ENCODE data around the gene CARD11.

CARD11 gene

DNA sequence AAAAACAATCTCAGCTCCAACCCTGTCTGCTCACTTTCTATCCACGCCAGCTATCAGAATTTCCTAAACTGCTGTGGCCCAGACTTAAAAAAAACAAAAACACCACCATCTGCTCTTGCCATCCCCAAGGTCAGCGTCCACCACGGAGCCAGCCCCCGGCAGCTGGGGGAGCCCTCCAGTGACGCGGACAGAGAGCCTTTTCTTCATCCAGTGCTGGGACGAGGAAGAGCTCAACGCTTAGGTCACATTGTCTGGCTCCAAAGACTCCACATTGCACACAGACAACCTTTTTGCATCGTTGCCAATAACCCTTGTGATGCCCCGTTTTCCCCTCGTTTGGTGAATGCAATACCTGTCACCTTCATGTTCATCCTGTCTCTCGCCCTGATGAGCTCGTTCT is 132.2 kb downstream of the CARD11 start:
- no peaks in the 10 kb centered on the region for H3K36me3 ChIP-seq
- no peaks in the 10 kb centered on the region for H3K9me3 ChIP-seq
- no peak overlapping the region for H3K4me3 ChIP-seq (ENCODE audit: low read depth, low read length)
- no peaks in the 10 kb centered on the region for H3K4me1 ChIP-seq
- TF ChIP-seq, protein P1, sequence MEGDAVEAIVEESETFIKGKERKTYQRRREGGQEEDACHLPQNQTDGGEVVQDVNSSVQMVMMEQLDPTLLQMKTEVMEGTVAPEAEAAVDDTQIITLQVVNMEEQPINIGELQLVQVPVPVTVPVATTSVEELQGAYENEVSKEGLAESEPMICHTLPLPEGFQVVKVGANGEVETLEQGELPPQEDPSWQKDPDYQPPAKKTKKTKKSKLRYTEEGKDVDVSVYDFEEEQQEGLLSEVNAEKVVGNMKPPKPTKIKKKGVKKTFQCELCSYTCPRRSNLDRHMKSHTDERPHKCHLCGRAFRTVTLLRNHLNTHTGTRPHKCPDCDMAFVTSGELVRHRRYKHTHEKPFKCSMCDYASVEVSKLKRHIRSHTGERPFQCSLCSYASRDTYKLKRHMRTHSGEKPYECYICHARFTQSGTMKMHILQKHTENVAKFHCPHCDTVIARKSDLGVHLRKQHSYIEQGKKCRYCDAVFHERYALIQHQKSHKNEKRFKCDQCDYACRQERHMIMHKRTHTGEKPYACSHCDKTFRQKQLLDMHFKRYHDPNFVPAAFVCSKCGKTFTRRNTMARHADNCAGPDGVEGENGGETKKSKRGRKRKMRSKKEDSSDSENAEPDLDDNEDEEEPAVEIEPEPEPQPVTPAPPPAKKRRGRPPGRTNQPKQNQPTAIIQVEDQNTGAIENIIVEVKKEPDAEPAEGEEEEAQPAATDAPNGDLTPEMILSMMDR (IDR thresholded peaks at IDR 0.05; ENCODE audit: low read depth, low read length), result no peak
- DNase-seq, result no peak
- peaks cover 9% of the 10 kb centered on the region for H3K27me3 ChIP-seq

- Histone ChIP-seq H3K4me1 (no peaks in the 10 kb centered on the region), H3K9me3 (no peaks in the 10 kb centered on the region), H3K36me3 (no peaks in the 10 kb centered on the region), H3K27me3 (no peaks in the 10 kb centered on the region; the same call in 1 of the 2 replicates), H3K4me3 (ENCODE audit: low read depth, low read length) (no peak overlapping the region)
- TF ChIP-seq, protein P1 (IDR thresholded peaks at IDR 0.05; ENCODE audit: low read depth, low read length), result no peak
- DNase-seq, result no peak
These were observed 134.1 kb downstream of the CARD11 start for GRCh38 chr7:2909471-2910039.

DNA sequence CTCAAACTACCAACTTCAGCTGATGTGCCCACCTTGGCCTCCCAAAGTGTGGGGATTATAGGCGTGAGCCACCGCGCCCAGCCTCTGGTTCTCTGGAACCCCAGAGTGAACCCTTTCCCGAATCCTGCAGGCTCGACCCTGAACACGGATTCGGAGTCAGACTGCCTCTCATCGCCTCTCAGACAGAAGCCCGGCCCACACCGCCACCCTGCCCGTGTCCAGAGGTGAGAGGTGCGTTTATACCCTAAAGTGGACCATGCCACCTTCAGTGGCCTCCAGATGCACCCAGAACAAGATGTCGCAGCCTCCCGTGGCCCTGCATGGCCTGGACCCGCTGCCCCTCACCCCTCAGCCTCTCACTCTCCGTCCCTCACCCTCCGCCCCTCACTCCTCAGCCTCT is 134.6 kb downstream of the CARD11 start:
- H3K27me3 ChIP-seq, result no peaks in the 10 kb centered on the region; the same call in none of the 2 replicates
- H3K4me3 ChIP-seq (ENCODE audit: low read depth, low read length), result no peak overlapping the region
- TF ChIP-seq, protein P1 (IDR thresholded peaks at IDR 0.05; ENCODE audit: low read depth, low read length), result no peak
- H3K36me3 ChIP-seq, result no peaks in the 10 kb centered on the region
- H3K9me3 ChIP-seq, result no peaks in the 10 kb centered on the region
- DNase-seq, result no peak
- H3K4me1 ChIP-seq, result no peaks in the 10 kb centered on the region

DNA sequence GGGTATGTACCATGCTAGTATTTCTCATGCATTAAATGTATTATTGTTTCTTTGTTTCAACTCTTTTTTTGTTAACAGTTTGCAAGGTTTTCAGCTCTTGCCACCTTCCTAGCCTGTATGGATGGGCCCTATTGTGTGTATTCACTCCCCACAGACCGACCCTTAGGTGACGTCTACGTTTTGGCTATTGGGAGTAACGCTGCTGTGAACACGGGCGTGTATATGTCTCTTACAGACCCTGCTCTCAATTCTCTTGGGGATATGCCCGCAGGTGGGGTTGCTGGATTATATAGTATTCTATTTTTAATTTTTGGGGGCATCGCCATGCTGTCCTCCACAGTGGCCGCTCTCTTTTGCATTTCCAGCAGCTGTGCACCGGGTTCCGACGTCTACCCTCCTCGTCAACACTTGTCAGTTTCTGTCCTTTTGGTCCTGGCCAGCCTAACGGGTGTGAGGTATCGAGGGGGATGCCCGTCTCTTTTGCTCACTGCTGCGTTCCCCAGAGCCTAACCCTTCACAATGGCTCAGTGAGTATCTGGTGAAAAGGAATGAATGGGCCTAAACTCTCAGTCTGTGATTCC is 135.5 kb downstream of the CARD11 start:
- no peak overlapping the region for H3K4me3 ChIP-seq (ENCODE audit: low read depth, low read length)
- H3K4me1 ChIP-seq, result no peaks in the 10 kb centered on the region
- H3K36me3 ChIP-seq, result no peaks in the 10 kb centered on the region
- TF ChIP-seq, protein P1 (IDR thresholded peaks at IDR 0.05; ENCODE audit: low read depth, low read length), result no peak
- H3K9me3 ChIP-seq, result no peaks in the 10 kb centered on the region
- H3K27me3 ChIP-seq, result peaks cover 8% of the 10 kb centered on the region
- DNase-seq, result no peak

- Histone ChIP-seq H3K27me3 (peaks cover 8% of the 10 kb centered on the region), H3K4me1 (no peaks in the 10 kb centered on the region), H3K36me3 (no peaks in the 10 kb centered on the region), H3K4me3 (ENCODE audit: low read depth, low read length) (no peak overlapping the region), H3K9me3 (no peaks in the 10 kb centered on the region)
- TF ChIP-seq, protein P1 (IDR thresholded peaks at IDR 0.05; ENCODE audit: low read depth, low read length), result no peak
- DNase-seq, result no peak
These were observed 137.3 kb downstream of the CARD11 start for GRCh38 chr7:2906197-2906931.

DNA sequence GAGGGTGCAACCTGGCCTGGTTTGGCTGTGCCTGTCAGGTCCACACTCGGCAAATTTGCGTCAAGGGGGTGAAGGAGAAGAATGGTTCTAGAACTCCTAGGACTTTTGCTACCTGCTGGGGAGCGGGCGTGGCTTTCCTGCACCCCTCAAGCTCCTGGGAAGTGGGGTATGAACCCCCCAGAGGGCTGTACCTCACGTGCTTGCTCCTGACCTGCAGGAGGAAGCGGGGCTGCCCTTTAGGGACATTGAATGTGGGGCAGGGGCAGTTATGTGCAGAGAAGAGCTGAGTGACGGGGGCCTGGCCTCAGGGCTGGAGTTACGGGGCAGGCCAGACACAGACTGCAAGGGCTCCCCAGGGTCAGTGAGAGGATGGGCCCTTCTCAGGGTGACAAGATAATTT is 138.2 kb downstream of the CARD11 start:
- DNase-seq, result no peak
- Histone ChIP-seq H3K4me1 (no peaks in the 10 kb centered on the region), H3K9me3 (no peaks in the 10 kb centered on the region), H3K36me3 (no peaks in the 10 kb centered on the region), H3K27me3 (peaks cover 8% of the 10 kb centered on the region), H3K4me3 (ENCODE audit: low read depth, low read length) (no peak overlapping the region)
- TF ChIP-seq, protein P1 (IDR thresholded peaks at IDR 0.05; ENCODE audit: low read depth, low read length), result no peak

Measured in BE2C (cell line).